Naive B cell (primary cell): ENCODE data around the gene FUT6. TPM values are rescaled to one million over a fixed set of nuclear protein-coding genes. Genes with fewer than 3 reads are reported as not detected.

Experiments used
- ATAC-seq, 2 donors: fragments of 150-1000 bp; cut with Tn5 transposase; 2 replicates each; pipeline ENCODE4 v1.10.0; 2021; ENCODE audit warnings: low read depth in 2 of 2, mild to moderate bottlenecking in 2 of 2, moderate library complexity in 2 of 2
- DNase-seq: peaks from one replicate; pipeline ENCODE4 v3.0.0; 2022
- H3K27ac Mint-ChIP-seq, 6 donors: one replicate each; pipeline ENCODE4 v1.8.0; 2020 to 2022; ENCODE audit warnings: mild to moderate bottlenecking in 6 of 6, mixed read lengths in 6 of 6, moderate library complexity in 5 of 6, inconsistent platforms in 2 of 6
- H3K27me3 Mint-ChIP-seq, 3 donors: one replicate each; pipeline ENCODE4 v1.8.0; 2021 to 2022; ENCODE audit warnings: mixed read lengths in 3 of 3, mild to moderate bottlenecking in 1 of 3
- H3K36me3 Mint-ChIP-seq, 2 donors: one replicate each; pipeline ENCODE4 v1.8.0; 2020 to 2022; ENCODE audit warnings: mixed read lengths in 2 of 2, inconsistent platforms in 1 of 2, mild to moderate bottlenecking in 1 of 2
- H3K4me1 Mint-ChIP-seq, 3 donors: one replicate each; pipeline ENCODE4 v1.8.0; 2020 to 2022; ENCODE audit warnings: mixed read lengths in 3 of 3, inconsistent platforms in 1 of 3, mild to moderate bottlenecking in 1 of 3, moderate library complexity in 1 of 3
- H3K4me3 Mint-ChIP-seq, 8 donors: one replicate each; pipeline ENCODE4 v1.8.0; 2020 to 2022; ENCODE audit warnings: mild to moderate bottlenecking in 8 of 8, mixed read lengths in 8 of 8, moderate library complexity in 8 of 8, inconsistent platforms in 2 of 8
- H3K9me3 Mint-ChIP-seq, 7 donors: one replicate each; pipeline ENCODE4 v1.8.0; 2020 to 2022; ENCODE audit warnings: mixed read lengths in 7 of 7, mild to moderate bottlenecking in 5 of 7, inconsistent platforms in 2 of 7, moderate library complexity in 1 of 7
- polyA plus RNA-seq, 6 donors: library from polyadenylated mRNA; unstranded; fragments of 300-500 nt; fragmentation: Illumina TruSeq; gene quantifications; one replicate each; pipeline ENCODE4 v1.2.3, GENCODE V29; 2021; ENCODE audit warnings: low read depth in 6 of 6

FUT6 gene
- polyA plus RNA-seq, 6 donors from 2014 or later = not detected

DNA sequence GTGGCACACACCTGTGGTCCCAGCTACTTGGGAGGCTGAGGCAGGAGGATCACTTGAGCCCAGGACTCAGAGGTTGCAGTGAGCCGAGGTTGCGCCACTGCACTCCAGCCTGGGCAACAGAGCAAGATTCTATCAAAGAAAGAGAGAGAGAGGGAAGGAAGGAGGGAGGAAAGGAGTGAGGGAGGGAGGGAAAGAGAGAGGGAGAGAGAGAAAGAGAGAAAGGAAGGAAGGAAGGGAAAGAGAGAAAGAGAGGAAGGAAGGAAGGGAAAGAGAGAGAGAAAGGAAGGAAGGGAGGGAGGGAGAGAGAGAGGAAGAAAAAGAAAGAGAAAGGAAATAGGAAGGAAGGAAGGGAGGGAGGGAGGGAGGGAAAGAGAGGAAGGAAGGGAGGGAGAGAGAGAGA is 22.3 kb downstream of the FUT6 start:
- peaks cover 0 to 6% (median 0%) of the 10 kb centered on the region in 3 donors for H3K4me1 Mint-ChIP-seq
- no peak for ATAC-seq
- H3K4me3 Mint-ChIP-seq = no peak overlapping the region
- DNase-seq = no peak
- H3K27ac Mint-ChIP-seq = peak overlapping the region in 1 of 6 donors; percentile 33
- peaks cover 3 to 38% (median 31%) of the 10 kb centered on the region in 3 donors for H3K27me3 Mint-ChIP-seq
- H3K36me3 Mint-ChIP-seq = no peaks in the 10 kb centered on the region
- peaks cover 0 to 4% (median 2%) of the 10 kb centered on the region in 7 donors for H3K9me3 Mint-ChIP-seq

DNA sequence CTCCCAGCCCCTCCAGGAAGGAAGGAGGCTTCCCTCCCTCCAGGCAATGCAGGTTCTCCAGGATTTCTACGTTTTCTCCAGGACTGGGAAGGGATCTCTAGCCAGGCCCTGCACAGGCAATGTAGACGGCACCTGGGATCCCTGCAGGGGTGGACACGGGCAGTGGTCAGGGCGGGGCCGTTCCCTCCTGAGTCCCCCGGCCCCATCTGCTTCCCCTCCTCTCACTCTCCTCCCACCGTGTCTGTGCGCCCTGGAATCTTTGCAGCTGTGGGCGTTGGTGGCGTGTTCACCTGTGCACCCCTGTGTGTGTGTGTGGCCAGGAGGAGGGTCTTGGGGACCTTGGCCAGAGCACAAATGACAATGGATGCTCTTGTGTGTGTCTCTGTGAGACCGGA is 24.7 kb downstream of the FUT6 start:
- H3K9me3 Mint-ChIP-seq = peaks cover 0 to 2% (median 0%) of the 10 kb centered on the region in 7 donors
- H3K4me3 Mint-ChIP-seq = no peak overlapping the region
- H3K4me1 Mint-ChIP-seq = peaks cover 0 to 6% (median 0%) of the 10 kb centered on the region in 3 donors
- H3K27me3 Mint-ChIP-seq = peaks cover 3 to 31% (median 24%) of the 10 kb centered on the region in 3 donors
- no peak overlapping the region for H3K27ac Mint-ChIP-seq
- ATAC-seq (no peak), DNase-seq (no peak)
- H3K36me3 Mint-ChIP-seq = no peaks in the 10 kb centered on the region

DNA sequence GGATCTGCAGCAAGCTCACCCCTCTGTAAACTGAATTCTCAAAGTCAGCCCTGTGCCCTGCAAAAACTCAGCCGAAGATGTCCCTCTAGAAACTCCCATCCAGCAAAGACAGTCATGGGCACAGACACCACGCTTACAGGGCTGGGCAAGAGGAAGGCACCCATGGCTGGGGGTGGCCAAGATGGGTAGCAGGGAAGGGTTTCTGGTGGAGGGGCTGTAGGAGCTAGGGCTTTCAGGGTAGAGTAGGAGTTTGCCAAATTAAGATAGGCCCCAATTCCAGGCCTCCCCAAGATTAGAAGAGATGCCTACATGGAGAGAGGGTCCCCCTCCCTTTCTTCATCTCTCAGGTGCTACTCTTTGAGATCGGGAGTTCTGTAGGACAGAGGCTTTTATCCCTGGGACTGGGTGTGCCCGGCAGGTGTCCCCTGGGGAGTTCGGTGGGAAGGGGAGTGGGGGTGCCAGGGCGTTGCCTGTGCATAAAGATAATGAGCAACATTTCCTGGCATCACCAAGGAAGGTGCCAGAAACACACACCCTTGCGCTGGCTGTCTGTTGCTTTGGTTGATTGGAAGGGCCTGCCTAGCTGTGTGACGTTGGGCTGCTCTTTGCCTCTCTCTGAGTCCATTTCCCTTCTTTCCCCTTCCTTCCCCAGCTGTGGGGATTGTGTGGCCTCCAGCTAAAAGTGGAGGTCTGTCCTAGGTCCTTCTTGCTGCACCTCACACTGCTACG is 25.2 kb downstream of the FUT6 start:
- DNase-seq = no peak

DNA sequence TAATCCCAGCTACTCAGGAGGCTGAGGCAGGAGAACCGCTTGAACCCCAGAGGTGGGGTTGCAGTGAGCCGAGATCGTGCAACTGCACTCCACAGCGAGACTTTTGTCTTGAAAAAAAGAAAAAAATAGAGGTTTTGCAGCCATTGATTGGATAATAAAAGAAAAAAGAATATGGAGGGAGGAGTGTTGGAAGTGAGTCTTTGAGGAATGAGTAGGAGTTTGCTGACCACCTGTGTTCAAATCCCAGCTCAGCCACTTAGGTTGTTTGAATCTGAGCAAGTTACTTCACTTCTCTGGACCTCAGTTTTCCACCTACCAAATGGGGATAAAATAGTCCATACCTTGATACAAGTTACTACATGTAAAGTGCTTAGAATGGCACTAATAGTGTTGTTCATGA is 28.4 kb downstream of the FUT6 start:
- no peak for DNase-seq
- Mint-ChIP-seq H3K4me1 (peaks cover 0 to 3% (median 0%) of the 10 kb centered on the region in 3 donors), H3K27ac (no peak overlapping the region), H3K27me3 (peaks cover 0 to 10% (median 0%) of the 10 kb centered on the region in 3 donors), H3K9me3 (peaks cover 0 to 2% (median 0%) of the 10 kb centered on the region in 7 donors), H3K36me3 (no peaks in the 10 kb centered on the region), H3K4me3 (no peak overlapping the region)
- no peak for ATAC-seq

More for the DNA sequence above, 25.2 kb downstream of the FUT6 start:
- H3K9me3 Mint-ChIP-seq = peaks cover 0 to 2% (median 0%) of the 10 kb centered on the region in 7 donors
- H3K27ac Mint-ChIP-seq = no peak overlapping the region
- no peak for ATAC-seq
- H3K27me3 Mint-ChIP-seq = peaks cover 3 to 26% (median 24%) of the 10 kb centered on the region in 3 donors
- H3K4me3 Mint-ChIP-seq = no peak overlapping the region
- peaks cover 0 to 6% (median 0%) of the 10 kb centered on the region in 3 donors for H3K4me1 Mint-ChIP-seq
- H3K36me3 Mint-ChIP-seq = no peaks in the 10 kb centered on the region

DNA sequence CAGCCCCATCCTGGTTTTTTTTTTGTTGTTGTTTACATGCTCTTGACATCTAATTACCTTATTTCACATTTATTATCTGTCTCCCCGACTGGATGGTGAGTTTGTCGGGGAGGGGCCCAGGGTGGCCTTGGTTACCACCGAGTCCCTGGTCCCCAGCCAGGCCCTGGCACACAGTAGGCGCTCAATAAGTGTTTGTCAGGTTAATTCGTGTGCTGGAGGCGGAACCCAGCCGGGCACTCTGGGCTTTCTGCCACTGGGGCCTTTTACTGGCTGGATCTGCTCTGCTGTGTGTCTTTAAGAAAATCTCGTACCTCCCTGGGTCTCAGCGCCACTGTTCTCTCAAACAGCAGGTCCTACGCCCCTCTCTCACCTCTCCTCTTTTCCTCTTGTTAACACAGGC is 30.0 kb downstream of the FUT6 start:
- ATAC-seq = no peak
- Mint-ChIP-seq H3K27me3 (peaks cover 0 to 4% (median 0%) of the 10 kb centered on the region in 3 donors), H3K27ac (no peak overlapping the region), H3K36me3 (no peaks in the 10 kb centered on the region), H3K4me1 (peaks cover 1 to 5% (median 1%) of the 10 kb centered on the region in 3 donors), H3K9me3 (no peaks in the 10 kb centered on the region), H3K4me3 (no peak overlapping the region)
- no peak for DNase-seq

DNA sequence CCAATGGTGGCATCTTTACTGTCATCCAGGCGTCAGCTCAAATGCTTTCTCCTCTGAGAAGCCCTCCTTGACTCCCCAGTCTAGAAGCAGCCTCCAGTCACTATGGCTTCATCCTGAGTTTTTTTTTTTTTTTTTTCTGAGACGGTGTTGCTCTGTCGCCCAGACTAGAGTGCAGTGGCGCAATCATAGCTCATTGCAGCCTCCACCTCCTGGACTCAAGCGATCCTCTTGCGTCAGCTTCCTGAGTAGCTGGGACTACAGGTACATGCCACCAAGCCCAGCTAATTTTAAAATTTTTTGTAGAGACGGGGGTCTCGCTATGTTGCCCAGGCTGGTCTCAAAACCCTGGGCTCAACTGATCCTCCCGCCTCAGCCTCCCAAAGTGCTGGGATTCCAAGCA is 30.4 kb downstream of the FUT6 start:
- no peaks in the 10 kb centered on the region for H3K9me3 Mint-ChIP-seq
- ATAC-seq (no peak), DNase-seq (no peak)
- H3K36me3 Mint-ChIP-seq = no peaks in the 10 kb centered on the region
- peaks cover 6 to 9% (median 6%) of the 10 kb centered on the region in 3 donors for H3K4me1 Mint-ChIP-seq
- no peak overlapping the region for H3K4me3 Mint-ChIP-seq
- H3K27me3 Mint-ChIP-seq = peaks cover 0 to 6% (median 0%) of the 10 kb centered on the region in 3 donors
- no peak overlapping the region for H3K27ac Mint-ChIP-seq

DNA sequence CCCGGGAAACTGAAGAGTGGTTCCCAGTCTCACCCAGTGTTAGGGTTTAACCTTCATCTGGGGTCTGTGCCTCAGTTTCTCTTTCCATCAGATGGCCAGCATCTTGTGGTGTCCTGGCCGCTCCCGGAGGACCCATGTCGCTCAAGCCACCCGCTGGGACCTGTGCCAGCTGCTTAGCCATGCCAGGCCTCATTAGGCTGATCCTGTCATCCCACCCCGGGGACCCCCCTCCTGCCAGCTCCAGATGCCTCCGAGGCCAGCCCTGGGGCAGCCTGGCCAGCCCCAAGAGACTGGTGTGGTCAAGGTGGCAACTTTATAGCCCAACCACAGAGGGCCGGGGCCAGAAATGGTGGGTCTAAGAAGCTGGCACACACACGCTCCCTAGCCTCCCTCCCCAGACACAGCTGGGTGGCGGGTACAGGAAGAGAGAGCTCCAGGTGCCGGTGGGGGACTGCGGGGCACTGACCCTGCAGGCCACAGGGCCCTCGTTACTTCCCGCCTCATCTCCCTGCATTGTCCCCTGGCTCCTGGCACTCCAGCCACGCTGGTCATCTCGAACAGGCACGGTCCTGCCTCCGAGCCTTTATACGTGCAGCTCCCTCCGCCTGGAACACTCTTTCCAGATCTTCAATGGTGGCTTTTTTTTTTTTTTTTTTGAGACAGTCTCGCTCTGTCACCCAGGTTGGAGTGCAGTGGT is 31.2 kb downstream of the FUT6 start:
- Mint-ChIP-seq H3K36me3 (no peaks in the 10 kb centered on the region), H3K4me3 (peak overlapping the region in 1 of 8 donors; percentile 3), H3K27me3 (peaks cover 0 to 14% (median 0%) of the 10 kb centered on the region in 3 donors), H3K27ac (no peak overlapping the region), H3K4me1 (peaks cover 7 to 16% (median 13%) of the 10 kb centered on the region in 3 donors), H3K9me3 (no peaks in the 10 kb centered on the region)
- DNase-seq (no peak), ATAC-seq (no peak)

DNA sequence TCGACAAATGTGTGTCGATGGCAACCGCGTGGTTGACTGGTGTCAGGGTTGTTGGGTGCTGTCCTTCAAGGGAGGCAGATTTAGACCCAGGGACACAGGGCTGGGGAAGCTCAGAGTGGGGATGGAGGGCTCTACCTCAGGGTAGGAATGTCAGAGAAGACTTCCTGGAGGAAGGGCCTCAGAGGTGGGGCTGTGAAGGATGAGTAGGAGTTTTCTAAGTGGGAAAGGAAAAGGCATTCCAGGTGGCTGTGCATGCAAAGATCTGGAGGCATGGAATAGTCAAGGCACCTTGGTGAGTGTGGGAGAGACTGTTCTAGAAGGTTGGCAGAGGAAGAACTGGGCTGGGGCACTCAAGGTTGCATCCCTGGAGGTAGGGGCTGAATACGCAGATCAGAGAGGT is 32.6 kb downstream of the FUT6 start:
- H3K4me1 Mint-ChIP-seq = peaks cover 13 to 25% (median 15%) of the 10 kb centered on the region in 3 donors
- peak overlapping the region in 3 of 8 donors; percentile 29 to 36 (median 29) for H3K4me3 Mint-ChIP-seq
- H3K36me3 Mint-ChIP-seq = no peaks in the 10 kb centered on the region
- peak overlapping the region in 1 of 6 donors; percentile 92 for H3K27ac Mint-ChIP-seq
- H3K27me3 Mint-ChIP-seq = peaks cover 0 to 28% (median 10%) of the 10 kb centered on the region in 3 donors
- no peaks in the 10 kb centered on the region for H3K9me3 Mint-ChIP-seq
- ATAC-seq (no peak), DNase-seq (no peak)

DNA sequence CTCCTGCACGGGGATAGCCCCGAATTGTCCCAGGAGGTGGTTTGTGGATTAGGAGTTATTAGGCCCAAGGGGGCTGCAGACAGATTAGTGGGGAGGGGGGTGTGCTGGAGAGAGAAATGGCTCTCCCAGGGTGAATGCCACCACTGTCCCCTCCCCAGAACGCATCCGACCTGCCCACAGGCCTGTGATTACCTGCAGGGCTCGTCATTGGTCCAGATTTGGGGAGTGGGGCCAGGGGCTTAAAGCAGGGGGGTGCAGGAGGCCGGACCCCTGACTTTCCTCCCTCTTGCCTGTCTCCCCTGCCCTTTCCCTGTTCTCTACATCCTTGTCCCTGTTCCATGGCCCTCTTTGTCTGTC is 33.4 kb downstream of the FUT6 start:
- ATAC-seq (no peak), DNase-seq (no peak)
- H3K36me3 Mint-ChIP-seq = no peaks in the 10 kb centered on the region
- no peaks in the 10 kb centered on the region for H3K9me3 Mint-ChIP-seq
- H3K27ac Mint-ChIP-seq = peak overlapping the region in 3 of 6 donors; percentile 49 to 80 (median 54)
- H3K27me3 Mint-ChIP-seq = peaks cover 0 to 33% (median 15%) of the 10 kb centered on the region in 3 donors
- peaks cover 16 to 28% (median 19%) of the 10 kb centered on the region in 3 donors for H3K4me1 Mint-ChIP-seq
- peak overlapping the region; percentile 32 to 83 (median 56) for H3K4me3 Mint-ChIP-seq

DNA sequence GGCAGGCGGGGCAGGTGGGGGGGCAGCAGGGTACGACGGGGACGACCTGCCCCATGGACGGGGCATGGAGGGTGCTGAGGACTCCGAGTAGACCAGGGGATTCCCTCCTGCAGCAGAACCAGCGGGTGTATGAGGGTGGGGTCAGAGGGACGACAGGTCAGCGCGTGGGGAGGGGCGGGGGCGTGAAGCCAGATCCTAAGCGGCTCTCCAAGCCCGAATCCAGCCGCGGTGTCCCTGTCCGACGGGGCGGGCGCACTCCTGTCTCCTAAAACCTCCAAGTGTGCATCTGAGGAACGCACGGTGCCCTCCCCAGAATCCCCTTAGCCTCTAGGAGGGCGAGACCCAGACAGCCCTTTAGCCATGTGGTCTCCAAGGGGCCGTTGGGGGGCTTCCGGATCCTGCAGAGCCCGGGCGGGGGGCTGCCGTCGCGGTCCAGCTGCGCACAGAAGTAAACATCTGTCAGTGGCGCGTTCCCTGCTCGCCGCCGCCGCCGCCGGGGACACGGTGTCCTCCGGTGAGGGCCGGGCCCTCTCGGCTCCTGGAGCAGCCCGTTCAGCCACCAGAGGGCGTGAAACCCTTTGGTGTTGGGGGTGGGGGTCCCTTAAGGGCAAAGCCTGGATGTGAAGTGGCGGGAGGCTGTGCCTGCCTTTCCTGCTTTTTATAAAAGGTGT is 33.9 kb downstream of the FUT6 start:
- peak; percentile 45 for DNase-seq
- H3K27ac Mint-ChIP-seq = peak overlapping the region in 2 of 6 donors; percentile 54 to 80
- no peaks in the 10 kb centered on the region for H3K36me3 Mint-ChIP-seq
- peaks cover 16 to 28% (median 19%) of the 10 kb centered on the region in 3 donors for H3K4me1 Mint-ChIP-seq
- H3K4me3 Mint-ChIP-seq = peak overlapping the region in 7 of 8 donors; percentile 53 to 87 (median 70)
- peaks cover 0 to 38% (median 20%) of the 10 kb centered on the region in 3 donors for H3K27me3 Mint-ChIP-seq
- ATAC-seq = peak; percentile 21 to 24
- H3K9me3 Mint-ChIP-seq = no peaks in the 10 kb centered on the region

DNA sequence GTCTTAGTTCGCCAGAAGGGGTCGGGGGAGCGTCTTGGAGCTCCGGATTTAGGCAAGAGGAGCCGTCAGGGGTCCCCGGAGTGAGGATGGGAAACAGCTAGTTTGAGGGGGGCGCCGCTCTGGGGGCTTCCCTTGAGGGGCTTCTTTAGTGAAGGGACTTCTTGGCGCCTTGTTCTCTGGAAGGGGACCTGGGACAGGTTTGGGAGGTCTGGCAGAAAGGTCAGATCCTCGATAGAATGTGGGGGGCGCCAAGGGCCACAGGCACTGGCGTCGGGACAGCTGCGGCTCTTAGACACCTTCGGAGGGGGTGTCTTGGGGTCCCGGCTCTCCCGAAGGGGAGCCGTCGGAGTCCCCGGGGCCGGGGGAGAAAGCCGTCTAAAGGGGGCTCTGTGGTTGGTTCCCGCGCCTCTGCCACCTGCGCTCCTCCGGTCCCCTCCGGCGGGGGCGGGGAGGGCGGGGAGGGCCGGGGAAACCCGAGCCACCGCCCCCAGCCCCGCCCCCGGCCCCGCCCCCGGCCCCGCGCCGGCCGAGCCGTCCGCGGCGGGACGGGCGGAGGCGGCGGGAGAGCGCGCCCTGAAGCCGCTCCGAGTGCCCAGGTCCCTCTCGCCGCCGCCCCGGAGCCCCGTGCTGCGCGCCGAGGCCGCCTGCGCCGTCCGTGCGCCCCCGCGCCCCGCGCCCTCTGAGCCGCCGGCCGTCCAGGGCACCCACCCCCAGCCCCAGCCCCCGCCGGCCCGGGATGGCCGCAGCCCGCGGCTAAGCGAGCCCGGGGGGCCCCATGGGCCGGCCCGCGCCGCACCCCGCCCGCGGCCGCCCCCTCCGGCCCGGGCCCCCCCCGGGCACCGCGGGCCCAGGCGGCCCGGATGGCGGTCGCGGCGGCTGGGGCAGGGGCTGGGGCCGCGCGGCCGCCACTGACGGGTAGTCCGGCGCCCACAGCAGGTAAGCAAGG is 34.7 kb downstream of the FUT6 start, which contains the start of gene NRTN:
NRTN (plus strand) TSS at position 552 of the 946 bp plus-strand sequence. CDS start 19,099 bp downstream, outside the sequence.
- no peak for DNase-seq
- Mint-ChIP-seq H3K36me3 (no peaks in the 10 kb centered on the region), H3K27me3 (peaks cover 0 to 47% (median 25%) of the 10 kb centered on the region in 3 donors), H3K27ac (peak within 1 kb of the TSS; percentile 28 to 96 (median 88)), H3K4me3 (peak within 1 kb of the TSS; percentile 70 to 88 (median 79)), H3K4me1 (peaks cover 16 to 28% (median 19%) of the 10 kb centered on the region in 3 donors), H3K9me3 (no peaks in the 10 kb centered on the region)
- ATAC-seq = peak; percentile 49 to 53

DNA sequence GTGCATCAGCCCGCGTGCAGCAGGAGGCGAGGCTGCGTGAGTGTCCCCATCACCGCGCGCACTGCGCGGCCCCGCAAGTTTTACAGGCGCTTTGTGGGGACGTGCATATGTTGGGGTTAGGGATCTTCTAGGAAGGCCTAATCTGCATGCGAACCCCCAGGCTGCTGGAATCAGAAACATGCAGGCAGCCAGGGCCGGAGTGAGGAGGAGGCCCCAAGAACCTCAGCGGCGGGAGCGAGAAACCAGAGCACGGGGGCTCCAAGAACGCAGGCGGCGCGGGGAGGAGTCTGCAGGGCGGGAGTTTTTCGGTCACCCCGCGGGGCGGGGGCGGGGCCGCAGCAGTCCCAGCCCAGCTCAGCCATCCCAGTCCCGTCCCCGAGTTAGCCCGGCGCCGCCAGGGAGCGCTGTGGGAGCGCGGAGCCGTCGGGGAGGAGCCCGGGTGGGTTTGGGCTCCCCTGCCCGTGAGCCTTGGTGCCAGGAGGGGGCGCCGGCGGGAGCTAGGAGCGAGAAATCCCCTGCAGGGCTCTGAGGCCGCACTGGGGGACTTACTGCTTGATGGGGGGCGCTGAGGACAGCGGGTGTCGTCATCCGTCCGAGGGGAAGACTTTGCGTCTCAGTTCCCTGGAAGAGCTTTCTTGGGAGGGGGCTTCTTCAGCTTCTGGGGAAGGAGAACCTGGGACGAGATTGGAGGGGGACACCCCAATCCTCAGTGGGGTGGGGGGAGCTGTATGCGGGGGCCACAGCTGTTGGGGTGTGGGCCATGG is 35.6 kb downstream of the FUT6 start:
- peaks cover 16 to 28% (median 19%) of the 10 kb centered on the region in 3 donors for H3K4me1 Mint-ChIP-seq
- H3K27me3 Mint-ChIP-seq = peaks cover 7 to 55% (median 33%) of the 10 kb centered on the region in 3 donors
- DNase-seq (peak; percentile 85), ATAC-seq (peak; percentile 86 to 89)
- no peaks in the 10 kb centered on the region for H3K36me3 Mint-ChIP-seq
- peak overlapping the region; percentile 28 to 96 (median 88) for H3K27ac Mint-ChIP-seq
- peak overlapping the region; percentile 70 to 88 (median 79) for H3K4me3 Mint-ChIP-seq
- H3K9me3 Mint-ChIP-seq = no peaks in the 10 kb centered on the region
